ENCODE data around the gene EHBP1.
"Not testable (repeated sequence)": the region's sequence is repeated elsewhere in the genome, so short reads cannot be mapped to it uniquely, and the experiment has no call there.

The EHBP1 gene

DNA sequence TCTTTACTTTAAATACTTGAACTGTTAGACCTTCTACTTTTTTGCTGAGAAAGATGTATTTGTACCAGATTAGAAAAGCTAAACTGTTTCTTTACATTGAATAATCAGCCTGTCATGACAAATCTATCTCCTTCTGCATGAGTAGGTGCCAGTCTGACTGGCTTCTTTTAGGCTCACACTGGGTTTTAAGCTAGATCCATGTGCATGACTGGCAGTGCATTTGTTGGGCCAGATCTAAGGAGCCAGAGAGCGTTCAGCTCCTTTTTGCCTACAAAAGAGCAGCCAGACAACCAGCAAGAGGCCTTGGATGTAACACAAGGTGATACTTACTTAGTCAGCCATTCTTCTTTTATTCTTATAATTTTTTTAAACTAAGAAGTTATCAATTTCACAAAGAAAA lies 263.2 kb downstream of the EHBP1 start:
- DNase-seq: no peak

- no peak for DNase-seq
Measured at GRCh38 chr2:62971936-62972335, 266.4 kb downstream of the EHBP1 start.

DNA sequence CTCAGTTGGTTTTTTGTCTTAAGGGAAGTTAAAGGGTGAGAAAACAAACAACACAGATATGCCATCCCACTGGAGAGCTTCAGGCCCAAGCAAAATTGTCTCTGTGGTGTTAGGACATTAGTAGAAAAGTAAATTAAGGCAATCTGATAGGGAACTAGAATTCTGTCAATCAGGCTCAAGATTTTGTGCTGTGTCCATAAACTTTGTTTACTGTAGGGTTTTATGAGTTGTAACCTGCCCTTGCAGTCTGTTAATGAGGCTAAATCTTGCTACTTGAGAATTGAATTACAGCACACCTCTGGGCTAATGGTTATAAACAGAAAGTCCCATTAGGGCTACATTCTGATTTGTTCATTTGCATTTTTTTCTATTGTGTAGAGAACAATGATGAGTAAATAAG lies 267.1 kb downstream of the EHBP1 start:
- DNase-seq: no peak

GRCh38 chr2:62974999-62975398 lies 269.5 kb downstream of the EHBP1 start:
- no peak for DNase-seq

DNA sequence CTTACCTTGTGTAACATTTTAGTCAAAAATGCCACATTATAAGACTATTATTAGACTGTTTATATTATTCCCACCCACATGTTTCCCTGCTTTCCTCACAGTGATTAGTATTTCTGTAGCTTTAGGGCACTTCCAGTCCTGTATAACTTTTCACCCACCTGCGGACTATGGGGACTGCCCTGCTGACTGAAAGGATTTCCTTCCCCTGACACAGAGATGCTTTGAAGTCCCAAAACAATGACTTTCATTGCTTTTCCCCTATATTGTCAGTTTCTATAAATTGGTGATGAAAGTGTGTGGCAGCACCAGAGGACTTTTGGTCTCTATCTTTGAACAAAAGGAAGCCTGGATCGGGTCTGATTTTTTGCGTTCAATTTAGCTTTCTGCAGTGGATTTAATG lies 286.1 kb downstream of the EHBP1 start:
- no peak for DNase-seq

GRCh38 chr2:62992561-62992960 lies 287.0 kb downstream of the EHBP1 start:
- DNase-seq: no peak

- no peak for DNase-seq
Measured at GRCh38 chr2:62994206-62994605, 288.7 kb downstream of the EHBP1 start.

- DNase-seq: no peak
Measured at GRCh38 chr2:62996534-62997186, 291.1 kb downstream of the EHBP1 start.

DNA sequence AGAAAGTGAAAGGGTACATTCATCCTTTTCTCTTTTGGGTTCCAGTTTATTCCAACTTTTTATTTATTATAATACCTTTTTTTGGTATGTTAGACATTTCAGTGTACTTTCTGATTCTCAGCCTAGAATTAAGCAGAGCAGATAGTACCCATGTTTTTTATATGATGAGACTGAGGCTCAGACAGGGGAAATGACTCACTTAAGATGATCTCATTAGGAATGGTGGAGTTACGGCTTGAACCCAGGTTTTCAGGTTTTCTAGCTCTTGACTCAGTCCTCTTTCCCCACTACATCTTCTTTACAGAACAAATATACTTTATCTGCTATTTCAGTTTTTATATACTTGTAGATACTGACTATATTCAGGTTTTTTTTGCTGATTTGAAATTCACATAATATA lies 293.4 kb downstream of the EHBP1 start:
- DNase-seq: no peak

GRCh38 chr2:62999905-63000304 lies 294.4 kb downstream of the EHBP1 start:
- no peak for DNase-seq

DNA sequence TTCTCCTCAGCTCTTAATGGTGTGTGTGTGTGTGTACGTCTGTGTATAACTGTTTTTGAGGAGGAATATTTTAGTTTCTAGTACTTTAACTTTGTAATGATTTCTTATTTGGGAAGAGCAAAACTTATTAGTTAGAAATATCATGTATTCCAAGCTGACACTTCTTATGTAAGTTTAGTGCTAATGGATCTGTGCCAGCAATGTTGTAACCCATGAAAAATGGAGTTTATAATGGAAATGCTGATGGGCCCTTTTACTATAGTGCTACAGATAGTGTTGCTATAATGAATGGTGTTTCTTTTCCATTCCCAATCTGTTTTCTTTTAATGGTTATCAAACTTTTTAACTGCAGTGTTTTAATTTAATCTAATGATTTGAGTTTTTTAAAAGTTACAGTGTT lies 295.3 kb downstream of the EHBP1 start:
- DNase-seq: no peak

- DNase-seq: no peak
Measured at GRCh38 chr2:63001576-63001975, 296.1 kb downstream of the EHBP1 start.

- DNase-seq: no peak
Measured at GRCh38 chr2:63003351-63003750, 297.8 kb downstream of the EHBP1 start.

DNA sequence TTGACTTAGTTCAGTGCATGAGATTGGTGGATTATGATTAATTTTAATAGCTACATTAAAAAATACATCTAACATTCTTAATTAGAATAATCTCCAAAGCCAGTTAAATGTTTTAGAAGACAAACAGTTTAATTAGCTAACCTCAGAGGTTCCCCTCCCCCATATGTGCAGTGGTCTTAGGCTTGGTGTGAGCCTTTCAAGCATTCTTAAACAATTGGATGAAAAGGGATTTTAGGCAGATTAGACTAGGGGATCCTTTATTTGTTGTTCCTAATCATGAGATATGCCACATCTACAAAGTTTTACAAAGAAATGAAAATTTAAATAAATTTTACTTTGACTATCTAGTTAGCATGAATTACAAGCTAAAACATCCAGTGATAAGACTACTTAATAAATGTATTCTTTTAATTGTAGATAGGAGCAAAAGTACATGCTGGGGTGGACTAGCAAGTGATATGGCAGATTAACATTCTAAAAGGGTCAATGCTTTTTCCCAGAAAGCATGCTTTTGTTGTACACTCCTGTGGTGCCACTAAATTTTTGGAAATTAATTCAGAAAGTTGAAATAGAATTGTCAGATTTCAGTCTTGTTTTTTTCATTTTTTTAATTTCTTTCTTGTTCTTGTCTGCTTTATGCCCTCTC lies 302.4 kb downstream of the EHBP1 start:
- no peak for DNase-seq

GRCh38 chr2:63008838-63009237 lies 303.3 kb downstream of the EHBP1 start:
- DNase-seq: no peak

- DNase-seq: no peak
Measured at GRCh38 chr2:63009490-63009889, 304.0 kb downstream of the EHBP1 start.

GRCh38 chr2:63012541-63012940 lies 307.0 kb downstream of the EHBP1 start:
- no peak for DNase-seq

- DNase-seq: no peak
Measured at GRCh38 chr2:63013438-63013837, 307.9 kb downstream of the EHBP1 start.

DNA sequence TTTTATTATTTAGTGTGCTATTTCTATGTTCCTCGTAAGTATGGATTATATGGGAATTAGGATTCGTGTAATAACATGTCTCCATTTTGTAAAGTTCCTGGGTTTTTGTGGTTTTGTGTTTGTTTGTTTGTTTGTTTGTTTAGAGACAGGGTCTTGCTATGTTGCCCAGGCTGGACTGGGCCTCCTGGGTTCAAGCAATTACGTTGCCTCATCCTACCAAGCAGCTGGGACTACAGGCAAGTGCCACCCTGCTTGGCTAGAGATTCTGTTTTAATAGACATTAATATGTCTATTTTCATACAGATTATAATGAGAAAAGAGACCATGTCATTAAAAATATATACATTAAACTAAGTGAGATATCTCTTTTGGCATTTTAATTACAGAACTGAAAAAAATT lies 309.9 kb downstream of the EHBP1 start:
- DNase-seq: no peak

GRCh38 chr2:63018439-63018838 lies 312.9 kb downstream of the EHBP1 start:
- DNase-seq: no peak

DNA sequence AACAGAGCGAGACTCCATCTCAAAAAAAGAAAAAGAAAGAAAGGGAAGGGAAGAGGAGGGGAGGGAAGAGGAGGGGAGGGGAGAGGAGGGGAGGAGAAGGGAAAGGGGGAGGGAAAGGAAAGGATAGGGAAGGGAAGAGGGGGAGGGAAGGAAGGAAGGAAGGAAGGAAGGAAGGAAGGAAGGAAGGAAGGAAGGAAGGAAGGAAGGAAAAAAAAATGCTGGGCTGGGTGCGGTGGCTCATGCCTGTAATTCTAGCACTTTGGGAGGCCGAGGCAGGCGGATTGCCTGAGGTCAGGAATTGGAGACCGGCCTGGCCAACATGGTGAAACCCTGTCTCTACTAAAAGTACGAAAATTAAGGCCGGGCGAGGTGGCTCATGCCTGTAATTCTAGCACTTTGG lies 314.2 kb downstream of the EHBP1 start:
- DNase-seq: not testable (repeated sequence)

- no peak for DNase-seq
Measured at GRCh38 chr2:63023444-63023843, 317.9 kb downstream of the EHBP1 start.

DNA sequence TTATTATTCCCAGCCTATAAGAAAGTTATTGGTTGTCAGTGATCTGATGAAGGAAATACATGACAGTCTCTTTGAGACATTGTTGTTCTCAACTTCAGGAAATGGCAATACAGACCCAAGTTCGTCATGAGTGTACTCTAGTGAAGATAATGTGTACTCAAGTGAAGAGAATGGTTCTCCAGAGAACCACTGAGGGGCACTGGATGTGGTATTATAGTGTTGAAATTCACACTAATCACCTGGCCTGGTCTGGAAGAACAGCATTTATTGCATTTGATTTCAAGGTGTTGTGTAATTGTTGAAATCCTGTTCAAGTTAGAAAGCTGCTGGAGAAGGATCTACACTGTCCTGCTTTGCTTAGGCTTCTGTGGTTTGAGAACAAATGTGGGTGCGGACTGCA lies 321.7 kb downstream of the EHBP1 start:
- DNase-seq: no peak

DNA sequence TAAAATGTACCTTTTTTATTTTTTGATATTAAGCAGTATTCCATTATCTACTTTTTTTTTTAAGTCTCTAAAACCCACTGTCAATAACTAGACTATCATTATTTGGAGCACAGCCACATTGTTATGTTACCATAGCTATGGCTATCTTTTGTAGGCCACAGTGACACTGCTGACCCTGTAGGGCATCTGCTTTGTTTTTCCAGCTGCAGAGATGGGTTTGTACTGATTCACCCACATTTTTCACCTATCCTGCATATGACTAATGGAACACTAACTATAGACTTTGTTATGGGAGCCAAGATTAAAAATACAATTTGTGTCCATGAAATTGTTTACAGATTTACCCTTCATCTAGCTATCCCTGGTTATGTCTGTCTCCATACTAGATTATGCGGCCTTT lies 323.5 kb downstream of the EHBP1 start:
- no peak for DNase-seq

- DNase-seq: no peak
Measured at GRCh38 chr2:63034526-63034925, 329.0 kb downstream of the EHBP1 start.
